HG03558 (cell line): ENCODE results near the gene C11orf98.
"Not testable (repeated sequence)": the region's sequence is repeated elsewhere in the genome, so short reads cannot be mapped to it uniquely, and the experiment has no call there.

Experiments
- ATAC-seq: cut with Tn5 transposase; IDR thresholded peaks from one replicate; pipeline ENCODE4 v1.9.1; 2021; ENCODE audit warnings: moderate number of reproducible peaks; ENCODE audit not compliant: unreplicated experiment; ENCODE audit errors: extremely low read depth

The C11orf98 gene

DNA sequence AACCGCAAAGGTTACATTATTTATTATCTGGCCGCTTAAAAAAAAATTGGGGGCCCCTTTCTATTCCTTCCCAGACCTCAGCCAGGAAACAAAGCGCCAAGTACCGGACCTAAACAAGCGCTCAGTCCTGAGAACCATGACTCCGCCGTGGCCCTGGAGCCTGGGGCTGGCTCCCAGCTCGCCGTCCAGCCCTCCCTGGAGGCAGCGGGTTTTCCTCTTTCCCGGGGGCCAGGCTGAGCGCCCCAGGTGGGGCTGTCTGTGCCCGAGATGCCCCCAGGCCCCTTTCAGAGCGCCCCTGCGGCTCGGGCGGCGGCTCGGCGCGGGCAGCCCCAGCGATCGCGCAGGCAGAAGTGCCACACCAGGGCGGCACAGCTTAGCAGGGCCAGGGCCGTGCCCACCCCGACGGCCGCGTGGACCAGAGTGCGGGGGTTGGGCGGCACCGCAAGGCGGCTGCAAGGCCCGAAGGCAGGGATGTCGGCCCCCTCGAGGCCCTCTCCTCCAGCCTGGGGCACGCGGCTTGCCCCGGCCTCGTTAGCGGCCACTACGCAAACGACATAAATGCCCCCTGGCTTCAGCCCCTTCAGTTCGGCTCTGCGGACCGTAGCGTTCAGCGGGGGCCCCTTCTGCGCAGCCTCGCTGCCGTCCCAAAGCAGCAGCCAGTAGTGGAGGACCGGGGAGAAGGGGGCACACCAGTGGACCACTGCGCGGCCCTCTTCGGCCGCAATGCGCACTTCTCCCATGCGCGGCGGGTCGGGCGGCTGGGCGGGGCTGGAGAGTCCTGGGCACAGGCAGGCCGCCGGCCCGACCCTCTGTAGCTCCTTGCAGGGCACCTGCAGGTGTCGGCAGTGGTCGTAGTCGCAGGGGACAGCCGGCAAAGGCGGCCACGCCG, 22.7 kb upstream of the C11orf98 start:
- ATAC-seq = no peak

GRCh38 chr11:62682518-62682917, 17.5 kb upstream of the C11orf98 start:
- no peak for ATAC-seq

- no peak for ATAC-seq
Measured at GRCh38 chr11:62680825-62681240, 15.8 kb upstream of the C11orf98 start.

DNA sequence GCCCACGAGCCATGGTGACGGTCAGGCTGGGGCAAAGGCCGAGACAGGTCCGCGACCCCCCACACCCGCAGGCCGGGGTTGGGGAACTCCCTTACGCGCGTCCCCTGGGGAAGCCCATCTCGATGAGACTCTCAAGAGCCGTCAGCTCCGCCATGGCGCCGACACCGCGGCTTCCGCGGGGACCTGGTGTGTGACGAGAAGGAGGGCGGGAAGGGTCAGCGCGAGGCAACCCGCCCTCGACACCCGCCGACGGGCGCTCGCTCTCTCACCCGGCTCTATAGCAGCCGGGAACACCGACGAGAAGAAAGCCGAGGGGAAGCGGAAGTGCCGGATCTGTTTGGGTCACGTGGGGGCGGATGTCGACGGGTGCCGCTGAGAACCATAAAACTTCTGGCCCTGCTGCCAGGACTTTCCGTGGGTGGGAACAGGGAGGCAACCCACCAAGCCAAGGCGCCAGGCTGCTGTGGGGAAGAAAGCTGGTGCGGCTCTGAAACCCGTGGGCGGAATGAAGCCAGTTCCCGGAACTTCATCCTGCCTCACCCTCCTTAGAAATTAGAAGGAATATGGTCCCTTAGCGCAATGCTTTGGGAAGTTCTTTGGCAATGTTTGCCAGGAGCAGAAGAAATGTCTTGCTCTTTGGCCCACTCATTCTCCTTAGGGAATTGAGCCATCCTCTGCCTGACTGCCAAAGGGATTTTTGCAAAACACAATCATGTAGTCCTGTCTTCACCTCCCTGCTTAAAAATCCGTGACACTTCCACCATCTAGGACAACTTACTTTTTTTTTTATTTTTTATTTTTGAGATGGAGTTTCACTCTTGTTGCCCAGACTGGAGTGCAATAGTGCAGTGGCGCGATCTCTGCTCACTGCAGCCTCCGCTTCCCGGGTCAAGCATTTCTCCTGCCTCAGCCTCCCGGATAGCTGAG, 14.0 kb upstream of the C11orf98 start, which contains the start of gene UBXN1:
TSS of gene UBXN1 (minus strand) at position 304 of the 927 bp plus-strand sequence. CDS start at position 154, 150 bp downstream.
- no peak for ATAC-seq

DNA sequence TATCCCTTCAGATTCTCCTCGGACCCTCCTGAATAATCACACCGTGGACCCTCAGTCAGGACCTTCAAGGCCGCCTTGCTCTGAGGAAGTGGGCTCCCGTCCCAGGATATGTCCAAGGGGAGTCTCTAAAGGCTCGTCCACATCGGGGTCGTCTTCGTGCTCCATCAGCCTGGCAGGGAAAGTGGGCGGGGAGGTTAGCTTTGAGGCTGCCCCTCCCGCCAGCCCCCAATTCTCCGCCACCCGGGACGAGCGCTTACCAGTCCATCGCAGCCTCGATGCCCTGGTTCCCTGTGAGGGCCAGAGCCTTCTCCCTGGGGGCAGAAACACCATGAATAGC, 13.4 kb upstream of the C11orf98 start:
- ATAC-seq = no peak

DNA sequence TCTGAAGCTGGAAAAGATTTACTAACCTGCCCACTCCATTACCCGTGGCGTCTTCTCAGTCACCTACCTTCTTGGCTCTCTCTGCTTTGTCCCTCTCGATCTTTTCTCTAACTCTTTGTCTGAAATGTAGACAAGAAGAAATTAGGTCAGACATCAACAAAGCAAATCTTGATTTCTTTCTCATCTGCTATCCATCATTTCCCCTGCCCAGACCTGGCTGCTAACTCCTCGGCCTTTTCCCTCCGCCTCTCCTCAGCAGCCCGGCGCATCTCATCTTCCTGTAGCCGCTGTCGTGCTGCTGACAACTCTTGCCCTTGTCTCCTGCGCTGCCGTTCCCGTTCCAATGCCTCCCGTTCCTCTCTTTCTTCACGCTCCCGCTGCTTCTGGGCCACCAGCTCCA, 12.7 kb upstream of the C11orf98 start:
- ATAC-seq = no peak

- ATAC-seq = no peak
Measured at GRCh38 chr11:62677156-62677555, 12.1 kb upstream of the C11orf98 start.

DNA sequence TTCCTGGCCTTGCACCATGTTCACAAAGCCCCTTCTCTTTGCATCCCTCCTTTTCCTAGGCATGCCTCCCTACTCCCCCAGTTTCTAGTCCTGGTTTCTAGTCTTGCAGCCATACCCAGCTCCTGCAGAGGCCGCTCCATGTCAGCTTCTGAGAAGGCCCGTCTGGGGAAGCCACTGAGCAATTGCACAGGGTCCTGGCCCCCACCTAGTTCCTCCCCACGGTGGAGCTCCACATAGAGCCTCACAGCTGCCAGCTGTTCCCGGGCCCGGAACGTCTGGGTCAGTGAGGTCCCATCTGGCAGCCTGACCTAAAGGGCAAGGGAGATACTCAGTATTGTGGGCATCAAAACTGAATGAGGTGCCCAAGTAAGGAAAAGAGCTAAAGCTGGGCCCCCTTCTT, 11.7 kb upstream of the C11orf98 start:
- no peak for ATAC-seq

- not testable (repeated sequence) for ATAC-seq
Measured at GRCh38 chr11:62675415-62675814, 10.4 kb upstream of the C11orf98 start.

- ATAC-seq = no peak
Measured at GRCh38 chr11:62673196-62673525, 8.2 kb upstream of the C11orf98 start.

DNA sequence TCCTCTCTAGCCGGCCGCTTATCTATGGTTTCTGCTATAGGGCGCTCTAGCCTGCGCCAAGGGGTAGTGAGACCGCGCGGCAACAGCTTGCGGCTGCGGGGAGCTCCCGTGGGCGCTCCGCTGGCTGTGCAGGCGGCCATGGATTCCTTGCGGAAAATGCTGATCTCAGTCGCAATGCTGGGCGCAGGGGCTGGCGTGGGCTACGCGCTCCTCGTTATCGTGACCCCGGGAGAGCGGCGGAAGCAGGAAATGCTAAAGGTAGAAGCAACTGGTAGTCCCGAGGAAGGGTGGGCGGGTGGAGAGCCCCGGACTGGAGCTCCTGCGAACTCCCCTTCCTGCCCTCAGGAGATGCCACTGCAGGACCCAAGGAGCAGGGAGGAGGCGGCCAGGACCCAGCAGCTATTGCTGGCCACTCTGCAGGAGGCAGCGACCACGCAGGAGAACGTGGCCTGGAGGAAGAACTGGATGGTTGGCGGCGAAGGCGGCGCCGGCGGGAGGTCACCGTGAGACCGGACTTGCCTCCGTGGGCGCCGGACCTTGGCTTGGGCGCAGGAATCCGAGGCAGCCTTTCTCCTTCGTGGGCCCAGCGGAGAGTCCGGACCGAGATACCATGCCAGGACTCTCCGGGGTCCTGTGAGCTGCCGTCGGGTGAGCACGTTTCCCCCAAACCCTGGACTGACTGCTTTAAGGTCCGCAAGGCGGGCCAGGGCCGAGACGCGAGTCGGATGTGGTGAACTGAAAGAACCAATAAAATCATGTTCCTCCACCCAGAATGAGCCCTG, 6.8 kb upstream of the C11orf98 start, which contains the start of the genes LBHD1 and UQCC3:
TSS of gene LBHD1 (minus strand) at position 660 of the 782 bp plus-strand sequence. CDS start 2,236 bp downstream, outside the sequence.
TSS of gene UQCC3 (plus strand) at position 66 of the 782 bp plus-strand sequence. CDS start at position 139, 73 bp downstream.
- ATAC-seq = no peak

DNA sequence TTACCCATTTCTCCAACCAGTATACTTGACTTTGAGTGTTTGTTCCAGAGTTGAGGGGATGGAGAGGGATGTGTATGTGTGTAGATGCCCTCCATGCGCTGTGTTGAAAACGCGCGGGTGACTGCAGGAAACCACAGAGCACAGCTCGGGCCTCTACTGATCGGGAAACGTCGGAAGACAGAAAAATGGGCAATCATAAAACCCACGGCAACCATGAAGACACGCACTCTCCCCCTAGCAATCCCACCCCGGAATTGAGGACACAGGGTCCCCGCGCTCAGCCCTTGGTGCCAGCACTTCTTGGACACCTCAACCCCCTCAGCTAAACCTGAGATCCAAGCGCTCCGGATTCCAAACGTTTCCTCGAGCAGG, 6.2 kb upstream of the C11orf98 start:
- no peak for ATAC-seq

- no peak for ATAC-seq
Measured at GRCh38 chr11:62669420-62670161, 4.6 kb upstream of the C11orf98 start.

GRCh38 chr11:62667460-62667859, 2.5 kb upstream of the C11orf98 start:
- no peak for ATAC-seq

GRCh38 chr11:62666259-62666926, 1.4 kb upstream of the C11orf98 start:
- ATAC-seq = no peak

GRCh38 chr11:62665599-62666258, 719 bp upstream of the C11orf98 start:
- ATAC-seq = peak; percentile 17

DNA sequence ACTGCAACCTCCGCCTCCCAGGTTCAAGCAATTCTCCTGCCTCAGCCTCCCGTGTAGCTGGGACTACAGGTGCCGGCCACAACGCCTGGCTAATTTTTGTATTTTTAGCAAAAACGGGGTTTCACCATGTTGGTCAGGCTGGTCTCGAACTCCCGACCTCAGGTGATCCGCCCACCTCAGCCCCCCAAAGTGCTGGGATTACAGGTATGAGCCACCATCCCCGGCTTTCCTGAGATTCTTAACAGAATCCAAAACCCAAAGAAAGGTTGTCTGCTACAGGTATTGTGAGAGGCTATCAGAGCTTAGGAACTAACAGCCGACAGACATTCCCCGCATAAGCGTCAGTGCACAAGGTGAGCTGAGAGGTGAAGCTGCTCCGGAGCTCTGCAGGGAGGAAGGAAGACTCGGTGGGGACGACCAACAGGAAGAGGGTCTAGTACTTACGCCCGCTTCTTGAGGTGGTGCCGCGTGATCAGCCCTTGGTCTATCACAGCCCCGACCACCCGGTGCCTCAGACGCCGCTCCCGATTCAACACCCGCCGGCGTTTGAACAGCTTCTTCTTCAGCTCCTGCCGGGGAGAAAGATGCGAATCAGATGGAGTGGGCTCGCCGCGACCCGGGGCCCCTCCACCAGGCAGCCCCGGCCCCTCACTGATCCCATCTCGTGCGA, 470 bp downstream of the C11orf98 start:
- no peak for ATAC-seq
